Activated effector memory CD4-positive, alpha-beta T cell treated with Interleukin-2 at 50 U/mL for 16 hours (primary cell): ENCODE results near the gene NT5C2.
"Not testable (repeated sequence)": the region's sequence is repeated elsewhere in the genome, so short reads cannot be mapped to it uniquely, and the experiment has no call there.

Source experiments
- DNase-seq: peaks from one replicate; pipeline ENCODE4 v3.0.0-alpha.2; 2020

Gene NT5C2

DNA sequence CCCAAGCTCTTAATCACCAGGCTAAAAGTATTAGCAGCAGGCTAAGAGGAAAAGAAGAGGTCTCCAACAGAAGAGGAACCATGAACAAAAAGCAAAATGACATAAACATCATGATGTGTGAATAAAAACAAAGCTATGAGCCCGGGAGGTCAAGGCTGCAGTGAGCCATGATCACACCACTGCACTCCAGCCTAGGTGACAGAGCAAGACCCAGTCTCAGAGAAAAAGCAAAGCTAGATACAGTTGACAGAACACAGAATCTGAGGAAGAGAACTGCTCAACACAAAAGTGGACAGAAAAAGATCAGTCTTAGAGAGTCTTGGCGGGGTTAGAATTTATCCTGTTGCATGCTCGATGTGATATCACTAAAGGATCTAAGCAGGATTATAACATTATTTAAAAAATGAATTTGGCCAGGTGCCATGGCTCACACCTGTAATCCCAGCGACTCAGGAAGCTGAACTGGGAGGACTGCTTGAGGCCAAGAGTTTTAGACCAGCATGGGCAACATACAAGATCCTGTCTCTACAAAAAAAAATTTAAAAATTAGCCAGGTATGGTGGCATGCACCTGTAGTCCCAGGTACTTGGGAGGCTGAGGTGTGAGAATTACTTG, 37.5 kb downstream of the NT5C2 start:
- DNase-seq = no peak

DNA sequence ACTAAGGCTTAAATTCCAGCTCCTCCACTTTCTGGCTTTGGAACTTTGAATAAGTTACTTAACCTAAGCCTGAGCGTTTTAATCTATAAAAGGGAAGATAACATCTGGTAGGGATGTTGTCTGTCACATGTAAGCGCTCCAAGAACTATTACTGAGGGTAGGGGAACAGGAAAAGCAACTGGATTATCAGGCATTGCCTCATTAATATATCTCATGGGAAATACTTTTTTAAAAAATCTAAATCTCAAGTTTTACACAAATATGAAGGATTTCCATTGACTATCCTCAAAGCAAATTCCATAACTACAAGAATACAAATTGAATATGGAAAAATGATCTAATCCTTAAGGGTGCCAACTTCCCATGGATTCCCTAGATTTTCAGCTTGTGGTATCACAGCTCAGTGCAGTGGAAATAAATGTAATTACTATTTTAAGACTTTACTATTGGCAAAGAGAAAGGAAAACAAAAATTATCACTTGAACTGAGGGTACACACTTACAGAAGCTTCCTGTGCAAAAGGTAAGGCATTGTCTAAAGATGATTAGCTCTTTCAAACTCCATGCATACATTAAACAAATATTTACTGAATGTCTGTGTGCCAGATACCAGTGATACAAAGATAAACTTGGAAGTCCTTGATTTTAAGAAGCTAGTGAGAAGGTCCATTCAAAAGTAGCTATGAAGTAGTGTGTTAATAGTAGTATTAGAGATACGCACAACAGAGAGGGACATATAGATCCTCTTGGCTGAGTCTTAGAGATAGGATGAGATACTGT, 38.4 kb downstream of the NT5C2 start:
- DNase-seq = no peak

DNA sequence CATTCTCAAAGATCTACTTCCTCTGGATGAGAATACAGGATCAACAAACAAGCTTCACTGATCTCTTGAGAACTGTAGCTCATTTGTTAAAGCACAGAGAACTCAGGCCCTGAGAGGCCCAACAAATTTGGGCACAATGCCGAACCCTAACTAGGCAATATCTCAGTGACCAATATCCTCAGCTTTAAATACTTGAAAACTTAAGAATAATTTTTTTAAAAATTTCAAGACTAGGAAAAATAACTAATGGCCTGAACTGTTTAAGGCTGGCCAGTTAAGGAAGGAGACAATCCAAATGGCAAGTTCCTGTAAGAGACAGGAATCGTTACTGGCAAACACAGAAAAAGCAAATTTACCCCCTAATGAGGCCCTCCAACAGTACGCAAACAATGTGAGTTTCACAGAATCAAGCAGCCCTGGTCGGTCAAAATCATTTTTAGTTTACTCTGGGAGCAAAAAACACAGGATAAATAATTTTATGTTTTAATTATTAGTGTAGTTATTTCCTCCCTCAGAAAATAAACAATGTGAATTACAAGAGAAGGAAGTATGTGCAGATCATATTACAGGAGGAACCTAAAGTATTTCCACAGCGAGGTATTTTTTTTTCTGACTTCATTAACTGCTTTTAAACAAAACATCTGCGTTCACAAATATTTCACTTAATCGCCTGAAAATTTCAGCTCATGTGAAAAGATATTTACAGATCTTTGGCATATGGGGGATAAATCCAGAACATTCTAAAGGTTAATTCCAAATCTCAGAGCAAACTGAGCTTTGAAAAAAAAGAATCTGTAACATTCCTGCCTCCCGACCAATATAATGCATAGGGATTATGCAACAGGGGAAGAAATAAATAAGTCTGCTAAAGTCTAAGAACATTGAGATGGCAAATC, 39.5 kb downstream of the NT5C2 start:
- DNase-seq = no peak

DNA sequence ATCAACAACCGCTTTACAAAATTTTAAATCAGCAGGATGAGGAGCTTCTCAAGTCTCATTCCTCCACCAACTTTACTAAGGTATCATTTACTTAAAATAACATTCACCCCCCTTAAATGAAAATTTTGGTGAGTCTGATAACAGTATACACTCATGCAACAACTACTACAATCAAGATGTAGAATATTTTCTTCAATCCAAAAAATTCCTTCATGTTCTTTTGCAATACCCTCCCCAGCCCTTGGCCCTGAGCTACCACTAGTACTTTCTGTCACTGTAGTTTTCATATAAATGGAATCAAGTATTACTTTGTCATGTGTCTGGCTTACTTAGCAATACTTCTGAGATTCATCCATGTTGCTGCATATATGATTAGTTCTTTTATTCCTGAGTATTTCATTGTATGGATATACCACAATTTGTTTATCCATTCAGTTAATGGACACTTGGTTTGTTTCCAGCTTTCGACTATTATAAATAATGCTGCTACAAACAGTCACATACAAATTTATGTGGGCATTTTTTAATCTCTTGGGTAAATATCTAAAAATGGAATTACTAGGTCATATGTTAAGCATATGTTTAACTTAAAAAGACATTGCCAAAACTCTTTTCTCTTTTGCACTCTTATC, 43.0 kb downstream of the NT5C2 start:
- no peak for DNase-seq

DNA sequence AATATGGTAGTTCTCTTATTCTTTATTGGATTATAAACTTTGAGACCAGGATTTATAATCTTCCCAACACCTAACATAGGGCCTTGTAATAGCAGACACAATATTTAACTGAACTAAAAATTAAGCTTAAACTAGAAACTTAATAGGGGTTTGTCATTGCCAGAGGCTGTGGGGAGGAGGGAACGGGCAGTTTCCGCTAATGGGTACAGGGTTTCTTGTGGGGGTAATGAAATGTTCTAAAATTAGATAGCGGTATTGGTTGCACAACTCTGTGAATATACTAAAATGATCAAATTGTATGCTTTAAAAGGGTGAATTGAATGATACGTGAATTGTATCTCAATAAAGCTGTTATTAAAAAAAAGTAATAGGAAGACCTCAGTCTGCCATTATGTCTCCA, 45.4 kb downstream of the NT5C2 start:
- DNase-seq = no peak

DNA sequence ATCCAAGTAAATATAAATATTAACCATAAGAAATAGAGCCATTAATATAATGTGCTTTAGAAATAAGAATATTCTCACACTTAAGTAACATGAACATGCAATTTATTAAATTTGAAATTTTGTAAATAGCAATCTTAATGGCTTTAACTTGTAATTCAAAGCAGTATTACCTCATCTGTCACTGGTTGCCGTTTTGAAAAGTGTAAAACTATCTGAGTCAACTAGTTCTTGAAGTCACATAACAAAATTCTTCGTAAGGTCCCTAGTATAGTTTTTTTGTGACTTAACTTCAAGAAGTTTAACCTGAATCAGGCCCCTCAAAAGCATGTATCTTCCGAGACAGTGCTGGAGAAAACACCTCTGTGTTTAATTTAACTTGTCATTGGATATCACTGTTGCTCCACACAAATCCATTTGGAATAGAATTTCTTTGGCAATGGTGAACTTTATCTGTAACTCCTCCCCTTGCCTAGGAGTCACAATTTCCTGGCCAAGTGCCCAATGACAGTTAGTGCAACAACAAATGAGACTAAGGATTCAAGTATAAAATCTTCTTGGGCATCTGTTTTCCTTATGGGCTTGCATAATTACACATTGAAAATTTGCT, 47.1 kb downstream of the NT5C2 start:
- DNase-seq = no peak

DNA sequence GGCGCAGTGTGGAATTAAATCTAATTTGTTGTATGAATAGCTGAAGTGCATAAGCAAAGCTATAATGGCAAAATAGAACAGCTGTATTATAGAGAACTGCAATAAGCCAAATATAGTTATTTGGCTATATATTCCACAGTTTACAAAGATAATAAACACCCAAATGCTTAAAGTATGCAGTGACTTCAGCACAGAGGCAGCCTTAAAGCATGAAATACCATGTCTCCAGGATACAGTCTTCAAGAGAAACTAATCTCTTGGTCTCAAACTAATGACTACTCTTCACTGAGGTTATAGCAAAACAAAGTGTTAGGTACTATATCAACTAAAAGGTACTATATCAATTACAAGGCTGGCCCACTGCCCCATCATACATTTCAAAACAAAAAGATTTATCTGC, 48.0 kb downstream of the NT5C2 start:
- no peak for DNase-seq

DNA sequence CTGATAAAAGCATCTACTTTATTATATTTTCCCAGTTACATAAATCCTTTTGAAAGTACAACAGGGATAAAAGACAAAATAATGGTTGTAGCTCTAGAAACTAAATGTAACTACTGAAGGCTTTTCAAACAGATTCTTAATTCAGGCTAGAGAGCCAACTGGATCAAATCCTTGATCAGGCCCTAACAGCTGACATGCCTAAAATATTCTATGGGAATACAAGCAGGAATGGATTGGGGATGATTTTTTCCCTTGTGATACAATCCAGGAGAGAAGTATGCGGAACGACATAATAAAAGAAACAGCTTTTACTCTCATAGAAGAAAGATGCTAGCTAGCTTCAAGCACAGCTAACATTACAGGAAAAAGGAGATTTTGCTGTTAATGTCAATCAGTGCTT, 49.0 kb downstream of the NT5C2 start:
- DNase-seq = no peak

DNA sequence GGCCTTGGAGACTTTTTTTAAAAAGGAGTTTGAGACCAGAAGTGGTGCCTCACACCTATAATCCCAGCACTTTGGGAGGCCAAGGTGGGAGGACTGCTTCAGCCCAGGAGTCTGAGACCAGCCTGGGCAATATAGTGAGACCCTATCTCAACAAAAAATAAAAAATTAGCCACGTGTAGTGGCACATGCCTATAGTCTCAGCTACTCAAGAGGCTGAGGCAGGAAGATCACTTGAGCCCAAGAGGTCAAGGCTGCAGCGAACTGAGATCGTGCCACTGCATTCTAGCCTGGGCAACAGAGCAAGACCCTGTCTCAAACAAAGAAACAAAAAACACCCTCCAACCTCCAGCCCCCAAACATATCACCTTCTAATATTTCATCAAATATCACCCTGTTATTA, 49.4 kb downstream of the NT5C2 start:
- DNase-seq = not testable (repeated sequence)

DNA sequence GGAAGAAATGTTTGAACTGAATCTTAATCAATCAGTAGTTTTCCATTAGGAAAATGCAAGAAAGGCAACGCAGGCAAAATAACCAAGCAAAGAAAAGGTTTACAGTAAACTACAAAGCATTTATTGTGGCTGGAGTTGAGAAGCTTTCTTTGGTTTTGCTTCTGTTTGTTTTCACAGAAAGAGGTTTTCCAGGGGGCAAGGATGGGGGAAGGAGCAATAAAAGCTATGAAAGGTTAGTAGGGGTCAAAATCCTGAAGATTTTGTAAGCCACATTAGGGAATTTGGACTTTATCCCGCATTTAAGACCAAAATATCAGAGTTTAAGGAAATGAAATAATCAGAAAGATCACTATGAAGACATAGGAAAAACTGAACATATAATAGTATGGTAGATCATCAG, 51.1 kb downstream of the NT5C2 start:
- DNase-seq = no peak

DNA sequence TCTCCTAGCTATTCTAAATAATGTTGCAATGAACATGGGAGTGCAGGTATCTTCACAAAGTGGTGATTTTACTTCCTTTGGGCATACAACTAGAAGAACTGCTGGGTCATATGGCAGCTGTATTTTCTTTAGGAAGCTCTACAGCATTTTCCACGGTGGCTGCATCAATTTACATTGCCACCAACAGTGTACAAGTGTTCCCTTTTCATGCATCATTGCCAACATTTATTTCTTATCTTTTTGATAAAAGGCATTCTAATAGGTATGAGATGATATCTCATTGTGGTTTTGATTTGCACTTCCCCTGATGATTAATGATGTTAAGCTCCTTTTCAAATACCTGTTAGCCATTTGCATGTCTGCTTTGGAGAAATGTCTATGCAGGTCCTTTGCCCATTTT, 52.6 kb downstream of the NT5C2 start:
- no peak for DNase-seq

DNA sequence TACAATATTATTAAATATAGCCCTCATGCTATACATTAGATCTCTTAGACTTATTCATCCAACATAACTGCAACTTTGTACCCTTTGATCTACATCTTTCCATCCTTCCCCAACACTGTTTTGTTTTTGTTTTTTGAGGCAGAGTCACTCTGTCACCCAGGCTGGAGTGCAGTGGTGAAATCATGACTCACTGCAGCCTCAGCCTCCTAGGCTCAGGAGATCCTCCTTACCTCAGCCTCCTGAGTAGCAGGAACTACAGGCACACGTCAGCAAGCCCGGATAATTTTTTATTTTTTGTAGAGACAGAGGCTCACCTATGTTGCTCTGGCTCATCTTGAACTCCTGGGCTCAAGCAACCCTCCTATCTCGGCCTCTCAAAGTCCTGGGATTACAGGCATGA, 53.3 kb downstream of the NT5C2 start:
- DNase-seq = no peak

DNA sequence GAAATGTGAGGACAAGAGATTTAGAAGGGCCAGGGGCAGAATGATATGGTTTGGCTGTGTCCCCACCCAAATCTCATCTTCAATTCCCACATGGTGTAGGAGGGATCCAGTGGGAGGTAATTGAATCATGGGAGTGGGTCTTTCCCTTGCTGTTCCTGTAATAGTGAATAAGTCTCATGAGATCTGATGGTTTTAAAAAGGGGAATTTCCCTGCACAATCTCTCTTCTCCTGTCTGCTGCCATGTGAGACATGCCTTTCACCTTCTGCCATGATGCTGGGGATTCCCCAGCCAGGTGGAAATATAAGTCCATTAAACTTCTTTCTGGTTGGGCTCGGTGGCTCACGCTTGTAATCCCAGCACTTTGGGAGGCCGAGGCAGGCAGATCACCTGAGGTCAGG, 57.9 kb downstream of the NT5C2 start:
- DNase-seq = not testable (repeated sequence)

DNA sequence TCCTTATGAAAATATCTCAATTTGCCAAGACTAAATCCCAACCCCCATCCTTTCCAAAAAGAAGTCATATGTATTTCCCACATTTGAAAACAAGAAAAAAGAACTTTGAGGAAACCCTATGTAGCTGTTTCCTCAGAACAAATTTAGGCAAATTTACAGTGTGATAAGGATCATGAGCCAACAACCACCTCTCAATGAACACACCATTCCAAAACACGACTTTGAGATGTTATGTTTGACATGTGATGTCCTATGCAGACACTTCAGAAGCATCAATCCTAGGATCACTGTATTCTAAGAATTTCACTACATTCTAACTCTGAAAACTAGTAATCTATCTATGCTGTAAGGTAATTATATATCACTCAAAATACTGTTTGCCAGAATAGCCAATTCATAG, 62.2 kb downstream of the NT5C2 start:
- no peak for DNase-seq

DNA sequence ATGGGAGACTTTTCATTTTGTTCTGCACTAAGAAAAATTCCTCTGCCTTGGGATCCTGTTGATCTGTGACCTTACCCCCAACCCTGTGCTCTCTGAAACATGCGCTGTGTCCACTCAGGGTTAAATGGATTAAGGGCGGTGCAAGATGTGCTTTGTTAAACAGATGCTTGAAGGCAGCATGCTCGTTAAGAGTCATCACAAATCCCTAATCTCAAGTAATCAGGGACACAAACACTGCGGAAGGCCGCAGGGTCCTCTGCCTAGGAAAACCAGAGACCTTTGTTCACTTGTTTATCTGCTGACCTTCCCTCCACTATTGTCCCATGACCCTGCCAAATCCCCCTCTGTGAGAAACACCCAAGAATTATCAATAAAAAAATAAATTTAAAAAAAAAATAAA, 62.9 kb downstream of the NT5C2 start:
- not testable (repeated sequence) for DNase-seq

DNA sequence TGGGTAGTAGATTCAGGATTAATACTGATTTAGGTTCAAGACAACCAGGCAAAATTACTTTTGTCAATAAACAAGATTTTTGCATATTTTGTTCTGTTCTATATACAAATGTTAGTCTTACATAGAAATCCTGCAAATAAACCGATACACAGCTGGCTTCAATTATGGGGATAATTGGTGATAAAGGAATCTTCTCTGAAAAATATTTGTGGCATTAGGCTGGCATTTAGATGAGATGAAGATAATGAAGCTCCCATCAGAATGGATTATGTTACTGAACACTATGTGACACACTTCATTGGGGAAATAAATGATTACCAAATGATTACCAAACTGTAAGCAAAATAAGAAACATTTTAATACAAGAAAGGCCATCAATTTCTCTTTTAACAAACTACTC, 65.8 kb downstream of the NT5C2 start:
- no peak for DNase-seq

DNA sequence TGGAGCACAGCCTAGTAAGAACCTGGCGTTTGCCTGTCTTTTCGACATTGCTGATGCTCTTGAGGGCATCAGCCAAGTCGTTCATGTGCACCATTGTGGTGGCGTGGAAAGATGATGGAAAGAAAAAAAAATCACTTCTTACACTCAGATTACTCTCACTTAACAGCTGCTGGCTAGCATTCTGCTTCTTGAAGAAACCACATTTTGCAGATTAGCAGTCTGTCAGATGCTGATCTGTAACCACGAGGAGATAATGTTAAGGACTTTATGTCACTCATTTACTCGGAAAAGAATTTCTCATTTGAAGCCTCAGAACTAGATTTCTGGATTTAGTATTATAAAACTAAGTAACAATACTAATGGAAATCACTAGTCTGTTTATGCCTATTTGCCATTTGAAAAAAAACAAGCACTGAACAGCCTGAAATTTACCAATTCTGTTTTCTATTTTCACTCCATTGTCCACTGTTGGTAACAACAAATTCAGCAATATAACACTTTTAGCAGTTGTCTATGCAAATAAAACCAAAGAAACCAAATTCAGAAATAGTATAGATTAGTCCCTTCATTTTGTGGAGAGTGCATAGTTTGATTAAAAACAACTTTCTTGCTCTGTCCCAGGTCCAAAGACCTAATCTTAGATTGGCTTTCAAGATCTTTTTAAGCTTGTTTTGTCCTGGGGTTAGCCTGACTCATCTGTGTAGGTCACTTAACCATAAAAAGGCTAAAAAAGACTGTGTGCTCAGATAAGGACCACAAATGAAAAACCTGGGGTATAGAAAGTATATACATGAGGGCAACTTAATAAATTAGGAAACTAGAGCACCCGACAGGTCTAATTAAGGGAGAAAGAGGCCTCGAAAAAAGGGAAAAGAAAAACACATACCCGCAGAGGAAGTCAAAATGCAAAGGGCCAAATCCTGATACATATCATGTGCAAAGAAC, 67.5 kb downstream of the NT5C2 start:
- no peak for DNase-seq

DNA sequence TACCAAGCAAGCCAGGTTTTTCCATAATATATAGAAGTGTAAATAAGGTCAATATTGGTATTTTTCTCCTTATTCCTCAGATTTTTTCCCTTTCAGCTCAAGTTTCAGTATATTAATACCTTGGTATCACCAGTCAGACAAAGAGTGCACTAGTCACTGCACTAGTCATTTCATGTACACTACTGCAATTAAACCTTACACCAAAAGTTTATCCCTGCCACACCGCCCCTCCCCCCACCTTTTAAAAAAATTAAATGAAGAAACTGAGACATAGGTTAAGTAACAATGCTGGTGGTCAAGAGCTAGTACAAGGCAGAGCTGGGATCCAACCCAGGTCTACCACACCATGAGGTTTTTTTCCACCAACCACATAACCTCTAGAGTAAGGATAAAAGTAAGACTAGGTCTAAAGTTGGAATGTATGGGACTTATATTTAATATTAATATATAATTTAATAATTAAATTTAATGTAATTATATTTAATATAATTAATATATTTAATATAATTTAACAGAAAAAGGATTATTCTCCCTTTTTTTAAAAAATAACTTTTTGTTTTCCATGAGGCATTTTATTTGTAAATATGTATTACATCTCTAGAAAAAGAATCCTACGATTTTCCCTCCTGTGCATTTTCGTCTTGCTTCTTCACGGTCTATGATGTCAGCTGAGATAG, 68.5 kb downstream of the NT5C2 start:
- no peak for DNase-seq

DNA sequence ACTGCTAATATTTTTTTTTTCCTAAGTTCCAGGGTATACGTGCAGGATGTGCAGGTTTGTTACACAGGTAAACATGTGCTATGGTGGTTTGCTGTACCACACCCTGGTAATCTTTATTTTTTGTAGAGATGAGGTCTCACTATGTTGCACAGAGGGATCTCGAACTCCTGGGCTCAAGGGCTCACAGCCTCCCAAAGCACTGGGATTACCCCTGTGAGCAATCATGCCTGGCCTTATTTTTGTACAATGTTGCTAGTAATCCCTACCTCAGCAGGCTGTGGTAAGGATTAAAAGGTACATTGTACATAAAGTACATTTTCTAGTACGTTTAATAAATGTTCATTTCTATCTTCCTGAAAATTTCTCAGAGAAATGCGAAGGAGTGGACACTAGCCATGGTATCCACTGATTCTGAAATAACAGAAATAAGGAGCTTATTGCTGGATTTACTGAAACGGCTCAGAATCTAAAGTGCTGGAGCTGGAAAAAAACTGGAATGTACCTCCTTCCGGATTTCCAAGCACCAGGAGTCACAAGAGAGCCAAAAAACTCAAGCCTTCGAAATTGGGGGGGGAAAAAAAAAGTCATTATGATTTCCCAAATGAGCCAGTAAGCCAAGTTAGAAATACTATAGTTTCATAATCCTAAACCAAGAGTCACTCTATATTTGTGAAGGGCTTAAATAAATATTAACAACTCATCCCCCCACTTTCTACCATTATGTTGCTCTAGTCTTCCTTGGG, 69.6 kb downstream of the NT5C2 start:
- DNase-seq = no peak

DNA sequence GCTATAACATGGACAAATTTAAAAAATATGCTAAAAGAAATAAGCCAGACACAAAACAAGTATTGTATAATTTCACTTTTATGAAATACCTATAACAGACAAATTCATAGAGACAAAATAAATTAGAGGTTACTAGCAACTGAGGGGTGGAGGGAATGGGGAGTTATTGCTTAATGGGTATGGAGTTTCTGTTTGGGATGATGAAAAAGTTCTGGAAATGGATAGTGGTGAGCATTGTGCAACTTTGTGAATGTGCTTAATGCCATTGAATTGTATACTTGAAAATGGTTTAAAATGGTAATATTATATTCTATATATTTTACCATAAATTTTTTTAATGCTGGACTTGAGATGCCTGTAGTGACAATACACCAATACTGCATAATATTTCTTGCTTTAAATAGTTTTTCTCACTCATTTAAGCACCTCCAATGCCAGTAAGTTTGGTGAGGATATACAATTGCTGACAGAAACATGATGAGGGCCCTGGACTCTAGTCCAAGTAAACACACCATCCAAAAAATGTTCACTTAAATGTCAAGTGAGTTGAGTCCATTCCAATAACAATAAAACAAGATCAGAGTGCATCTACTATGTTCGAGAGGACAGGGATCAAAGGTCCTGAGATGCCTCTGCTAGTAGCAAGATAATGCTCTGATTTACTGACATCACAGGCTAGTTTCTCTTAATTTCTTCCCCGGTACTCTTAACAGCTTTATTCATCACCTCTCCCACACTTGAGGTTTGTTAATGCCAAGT, 71.9 kb downstream of the NT5C2 start:
- no peak for DNase-seq
